ENCODE measurements around the gene WDR70.
"Not testable (repeated sequence)": the region's sequence is repeated elsewhere in the genome, so short reads cannot be mapped to it uniquely, and the experiment has no call there.

The WDR70 gene

DNA sequence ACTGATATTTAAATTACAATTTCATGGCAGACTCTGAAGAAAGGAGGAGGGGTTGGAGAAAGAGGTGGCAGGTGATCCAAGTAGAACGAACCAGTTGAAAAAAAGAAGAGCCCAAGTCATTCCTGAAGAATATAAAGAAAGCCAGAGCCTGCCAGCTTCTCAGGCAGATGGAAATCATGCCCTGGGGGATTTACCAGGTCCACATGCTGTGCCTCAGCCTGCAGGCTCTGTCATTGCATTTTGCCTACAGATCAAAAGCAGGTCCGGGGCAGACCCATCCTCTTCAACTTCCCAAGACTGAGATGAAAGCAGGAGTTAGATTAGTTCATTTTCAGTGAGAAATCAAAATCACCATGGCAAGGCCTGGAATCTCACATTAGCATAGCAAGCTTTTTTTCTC is 412.2 kb downstream of the WDR70 start:
- Histone ChIP-seq H2AFZ (ENCODE audit: low read length) (no peak overlapping the region), H3K36me3 (ENCODE audit: insufficient read depth, low read length) (no peaks in the 10 kb centered on the region), H4K20me1 (ENCODE audit: insufficient read depth, low read length, poor library complexity, severe bottlenecking) (no peaks in the 10 kb centered on the region), H3K27me3 (ENCODE audit: insufficient read depth, low read length, poor library complexity, severe bottlenecking) (no peaks in the 10 kb centered on the region), H3K9me2 (replicated peaks; ENCODE audit: low read depth, low read length) (no peaks in the 10 kb centered on the region), H3K79me2 (ENCODE audit: insufficient read depth, low read length) (no peaks in the 10 kb centered on the region), H3K4me2 (ENCODE audit: low read depth, low read length, poor library complexity, severe bottlenecking) (no peak overlapping the region), H3K9ac (ENCODE audit: low read depth, low read length, poor library complexity, severe bottlenecking) (no peak overlapping the region), H3K4me1 (ENCODE audit: insufficient read depth, low read length, poor library complexity, severe bottlenecking) (no peaks in the 10 kb centered on the region), H3F3A (ENCODE audit: low read depth) (no peaks in the 10 kb centered on the region), H3K4me3 (ENCODE audit: low read length, poor library complexity, severe bottlenecking) (no peak overlapping the region), H3K9me3 (ENCODE audit: insufficient read depth, low read depth, low read length) (0 out of 2 replicates have a peak, but pooled peaks cover 6% of the 10 kb centered on the region)
- TF ChIP-seq EZH2phosphoT487 (IDR thresholded peaks at IDR 0.05; ENCODE audit: borderline replicate concordance): no peak
- TF ChIP-seq, protein P1, sequence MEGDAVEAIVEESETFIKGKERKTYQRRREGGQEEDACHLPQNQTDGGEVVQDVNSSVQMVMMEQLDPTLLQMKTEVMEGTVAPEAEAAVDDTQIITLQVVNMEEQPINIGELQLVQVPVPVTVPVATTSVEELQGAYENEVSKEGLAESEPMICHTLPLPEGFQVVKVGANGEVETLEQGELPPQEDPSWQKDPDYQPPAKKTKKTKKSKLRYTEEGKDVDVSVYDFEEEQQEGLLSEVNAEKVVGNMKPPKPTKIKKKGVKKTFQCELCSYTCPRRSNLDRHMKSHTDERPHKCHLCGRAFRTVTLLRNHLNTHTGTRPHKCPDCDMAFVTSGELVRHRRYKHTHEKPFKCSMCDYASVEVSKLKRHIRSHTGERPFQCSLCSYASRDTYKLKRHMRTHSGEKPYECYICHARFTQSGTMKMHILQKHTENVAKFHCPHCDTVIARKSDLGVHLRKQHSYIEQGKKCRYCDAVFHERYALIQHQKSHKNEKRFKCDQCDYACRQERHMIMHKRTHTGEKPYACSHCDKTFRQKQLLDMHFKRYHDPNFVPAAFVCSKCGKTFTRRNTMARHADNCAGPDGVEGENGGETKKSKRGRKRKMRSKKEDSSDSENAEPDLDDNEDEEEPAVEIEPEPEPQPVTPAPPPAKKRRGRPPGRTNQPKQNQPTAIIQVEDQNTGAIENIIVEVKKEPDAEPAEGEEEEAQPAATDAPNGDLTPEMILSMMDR (conservative IDR thresholded peaks at IDR 0.05; ENCODE audit: low read length): no peak

DNA sequence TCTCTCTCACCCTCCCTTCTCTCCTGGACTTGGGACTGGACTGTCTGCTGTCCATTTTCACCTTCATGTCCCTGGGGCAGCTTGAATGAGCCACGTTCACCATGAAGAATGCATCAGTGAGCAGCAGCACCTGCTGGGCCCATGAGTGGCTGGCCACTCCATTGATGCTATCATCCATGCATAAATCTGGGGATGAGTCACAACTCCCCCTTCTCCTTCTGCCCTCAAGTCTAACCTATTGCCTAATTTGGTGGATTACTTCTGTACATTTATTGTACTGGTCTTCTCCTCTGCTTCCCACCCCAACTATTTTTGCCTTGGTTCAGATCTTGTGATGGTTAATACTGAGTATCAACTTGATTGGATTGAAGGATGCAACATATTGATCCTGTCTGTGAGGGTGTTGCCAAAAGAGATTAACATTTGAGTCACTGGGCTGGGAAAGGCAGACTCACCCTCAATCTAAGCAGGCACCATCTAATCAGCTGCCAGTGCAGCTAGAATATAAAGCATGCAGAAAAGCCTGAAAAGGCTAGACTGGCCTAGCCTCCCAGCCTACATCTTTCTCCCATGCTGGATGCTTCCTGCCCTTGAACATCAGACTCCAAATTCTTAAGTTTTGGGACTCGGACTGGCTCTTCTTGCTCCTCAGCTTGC is 414.0 kb downstream of the WDR70 start:
- Histone ChIP-seq H3K9me2 (replicated peaks; ENCODE audit: low read depth, low read length) (no peaks in the 10 kb centered on the region), H3K4me3 (ENCODE audit: low read length, poor library complexity, severe bottlenecking) (no peak overlapping the region), H3K9me3 (ENCODE audit: insufficient read depth, low read depth, low read length) (0 out of 2 replicates have a peak, but pooled peaks cover 6% of the 10 kb centered on the region), H3K27me3 (ENCODE audit: insufficient read depth, low read length, poor library complexity, severe bottlenecking) (no peaks in the 10 kb centered on the region), H3K9ac (ENCODE audit: low read depth, low read length, poor library complexity, severe bottlenecking) (no peak overlapping the region), H3K36me3 (ENCODE audit: insufficient read depth, low read length) (no peaks in the 10 kb centered on the region), H4K20me1 (ENCODE audit: insufficient read depth, low read length, poor library complexity, severe bottlenecking) (no peaks in the 10 kb centered on the region), H3K4me1 (ENCODE audit: insufficient read depth, low read length, poor library complexity, severe bottlenecking) (no peaks in the 10 kb centered on the region), H2AFZ (ENCODE audit: low read length) (no peak overlapping the region), H3K79me2 (ENCODE audit: insufficient read depth, low read length) (no peaks in the 10 kb centered on the region), H3K4me2 (ENCODE audit: low read depth, low read length, poor library complexity, severe bottlenecking) (no peak overlapping the region), H3F3A (ENCODE audit: low read depth) (no peaks in the 10 kb centered on the region)
- TF ChIP-seq, protein P1 (conservative IDR thresholded peaks at IDR 0.05; ENCODE audit: low read length): no peak
- no peak for TF ChIP-seq EZH2phosphoT487 (IDR thresholded peaks at IDR 0.05; ENCODE audit: borderline replicate concordance)

DNA sequence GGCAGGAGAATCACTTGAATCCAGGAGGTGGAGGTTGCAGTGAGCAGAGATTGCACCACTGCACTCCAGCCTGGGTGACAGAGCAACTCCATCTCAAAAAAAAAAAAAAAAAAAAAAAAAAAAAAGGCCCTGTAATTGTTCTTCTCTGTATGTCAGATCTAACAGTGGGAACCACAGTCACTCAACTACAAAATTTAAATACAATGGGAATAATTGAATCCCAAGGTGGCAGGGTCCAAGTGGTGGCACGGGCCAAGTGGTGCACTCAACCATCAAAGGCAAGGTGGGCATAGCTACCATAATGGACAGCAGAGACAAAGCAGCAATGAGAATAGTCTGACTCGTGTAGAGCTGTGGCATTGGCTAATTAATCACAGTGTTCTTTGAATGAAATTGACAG is 416.2 kb downstream of the WDR70 start:
- H3K79me2 ChIP-seq (ENCODE audit: insufficient read depth, low read length); H2AFZ ChIP-seq (ENCODE audit: low read length): not testable (repeated sequence)

DNA sequence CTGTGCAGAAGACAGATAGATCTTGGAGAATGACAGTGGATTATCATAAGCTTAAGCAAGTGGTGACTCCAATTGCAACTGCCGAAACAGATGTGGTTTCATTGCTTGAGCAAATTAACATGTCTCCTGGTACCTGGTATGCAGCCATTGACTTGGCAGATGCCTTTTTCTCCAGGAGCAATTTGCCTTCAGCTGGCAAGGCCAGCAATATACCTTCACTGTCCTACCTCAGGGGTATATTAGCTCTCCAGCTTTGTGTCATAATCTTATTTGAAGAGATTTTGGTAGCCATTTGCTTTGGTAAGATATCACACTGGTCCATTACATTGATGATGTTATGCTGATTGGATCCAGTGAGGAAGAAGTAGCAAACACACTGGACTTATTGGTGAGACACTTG is 417.3 kb downstream of the WDR70 start:
- H3K36me3 ChIP-seq (ENCODE audit: insufficient read depth, low read length); H3K9me2 ChIP-seq (replicated peaks; ENCODE audit: low read depth, low read length); H3K27me3 ChIP-seq (ENCODE audit: insufficient read depth, low read length, poor library complexity, severe bottlenecking); H3K4me2 ChIP-seq (ENCODE audit: low read depth, low read length, poor library complexity, severe bottlenecking); H3F3A ChIP-seq (ENCODE audit: low read depth); H3K9me3 ChIP-seq (ENCODE audit: insufficient read depth, low read depth, low read length); H3K4me3 ChIP-seq (ENCODE audit: low read length, poor library complexity, severe bottlenecking); H3K79me2 ChIP-seq (ENCODE audit: insufficient read depth, low read length); H3K4me1 ChIP-seq (ENCODE audit: insufficient read depth, low read length, poor library complexity, severe bottlenecking); H3K9ac ChIP-seq (ENCODE audit: low read depth, low read length, poor library complexity, severe bottlenecking); H2AFZ ChIP-seq (ENCODE audit: low read length); H4K20me1 ChIP-seq (ENCODE audit: insufficient read depth, low read length, poor library complexity, severe bottlenecking): not testable (repeated sequence)

More for the DNA sequence above, 416.2 kb downstream of the WDR70 start:
- not testable (repeated sequence) for H3K9ac ChIP-seq (ENCODE audit: low read depth, low read length, poor library complexity, severe bottlenecking); H3K9me3 ChIP-seq (ENCODE audit: insufficient read depth, low read depth, low read length); H3K4me2 ChIP-seq (ENCODE audit: low read depth, low read length, poor library complexity, severe bottlenecking); H3K4me1 ChIP-seq (ENCODE audit: insufficient read depth, low read length, poor library complexity, severe bottlenecking); H3K9me2 ChIP-seq (replicated peaks; ENCODE audit: low read depth, low read length); H3K36me3 ChIP-seq (ENCODE audit: insufficient read depth, low read length); H3K27me3 ChIP-seq (ENCODE audit: insufficient read depth, low read length, poor library complexity, severe bottlenecking); H3K4me3 ChIP-seq (ENCODE audit: low read length, poor library complexity, severe bottlenecking); H3F3A ChIP-seq (ENCODE audit: low read depth); H4K20me1 ChIP-seq (ENCODE audit: insufficient read depth, low read length, poor library complexity, severe bottlenecking)

Data from Loucy (cell line).